Esophagus muscularis mucosa (tissue), 4 donors: ENCODE measurements around the gene ANKRD44. TPM values are rescaled to one million over a fixed set of nuclear protein-coding genes. Genes with fewer than 3 reads are reported as not detected.

ENCODE experiments used
- DNase-seq: peaks from one replicate; pipeline ENCODE4 v3.0.0-alpha.2; 2017; ENCODE audit errors: extremely low spot score
- H3K27ac ChIP-seq, 4 donors: fragments of 200-600 bp; sonication (generic); replicated peaks in 1 of 4; 1 replicate in 3 of 4; 2 replicates in 1 of 4; pipeline ENCODE4 v1.5.1; 2016 to 2019; ENCODE audit warnings: mild to moderate bottlenecking in 1 of 4
- H3K27me3 ChIP-seq, 4 donors: fragments of 200-600 bp; sonication (generic); one replicate each; pipeline versions ENCODE4 v1.5.1 to v1.6.0; 2016 to 2019
- H3K36me3 ChIP-seq, 4 donors: fragments of 200-600 bp; sonication (generic); one replicate each; pipeline ENCODE4 v1.5.1; 2016 to 2019
- H3K4me1 ChIP-seq, 4 donors: fragments of 200-600 bp; sonication (generic); one replicate each; pipeline ENCODE4 v1.5.1; 2016 to 2019
- H3K4me3 ChIP-seq, 4 donors: fragments of 200-600 bp; sonication (generic); 1 replicate in 2 of 4; 2 replicates in 2 of 4; pipeline ENCODE4 v1.5.1; 2016 to 2019; ENCODE audit warnings: mild to moderate bottlenecking in 4 of 4, moderate library complexity in 1 of 4
- H3K9me3 ChIP-seq, 4 donors: fragments of 200-600 bp; sonication (generic); 1 replicate in 3 of 4; 2 replicates in 1 of 4; pipeline ENCODE4 v1.5.1; 2016 to 2019
- CTCF ChIP-seq, 3 experiments: fragments of 200-600 bp in 2 of 3; fragments of 450-650 bp in 1 of 3; sonication (generic) in 2 of 3; IDR thresholded peaks; one replicate each; pipeline ENCODE4 v1.5.1; 2017 to 2019; ENCODE audit warnings: antibody characterized with exemption in 3 of 3, mild to moderate bottlenecking in 2 of 3, moderate library complexity in 1 of 3
- EP300 ChIP-seq: sonication (generic); formaldehyde crosslinking; IDR thresholded peaks from one replicate; pipeline ENCODE4 v1.6.1; 2017; ENCODE audit warnings: antibody characterized with exemption
- POLR2A ChIP-seq: fragments of 450-650 bp; IDR thresholded peaks from one replicate; pipeline ENCODE4 v1.6.1; 2017; ENCODE audit warnings: antibody characterized with exemption, moderate library complexity, mild to moderate bottlenecking, low read depth
- POLR2AphosphoS5 ChIP-seq, 2 donors: sonication (generic); formaldehyde crosslinking; IDR thresholded peaks; one replicate each; pipeline ENCODE4 v1.6.1; 2017; ENCODE audit warnings: antibody characterized with exemption in 2 of 2
- WGBS: methylation state at CpG from one replicate; pipeline ENCODE4 v1.1.5; 2018; 5-methylcytosine and 5-hydroxymethylcytosine counted together
- intact Hi-C: fragments of 100-400 bp; cut with DNase I; formaldehyde crosslinking; loops from one replicate; pipeline ENCODE4 v1.15.1; 2023
- total RNA-seq, 4 donors: library from RNA; depleted of rRNA; stranded (reverse); fragments of >200 nt; gene quantifications; one replicate each; pipeline versions ENCODE4 v1.1.0 to v1.2.1, GENCODE V29; 2016

The ANKRD44 gene
- total RNA-seq, 4 donors from 2014 or later = 41.4 to 76.6 (median 48.1) TPM

- TF ChIP-seq POLR2AphosphoS5 (IDR thresholded peaks at IDR 0.05) (no peak), EP300 (no peak), POLR2A (no peak), CTCF (IDR thresholded peaks at IDR 0.05) (no peak)
- no peak for DNase-seq
- intact Hi-C loops = no loop called here
- Histone ChIP-seq H3K4me1 (peaks cover 5 to 44% (median 37%) of the 10 kb centered on the region in 4 donors), H3K9me3 (no peaks in the 10 kb centered on the region), H3K36me3 (no peaks in the 10 kb centered on the region), H3K27me3 (no peaks in the 10 kb centered on the region), H3K27ac (no peak overlapping the region), H3K4me3 (no peak overlapping the region)
- 91% methylated on average over 3 of the region's 3 CpGs for WGBS
These were observed 25.2 kb downstream of the ANKRD44 start for GRCh38 chr2:197285361-197285760.

GRCh38 chr2:197284956-197285355 lies 25.6 kb downstream of the ANKRD44 start:
- intact Hi-C loops = no loop called here

GRCh38 chr2:197281421-197281820 lies 29.2 kb downstream of the ANKRD44 start:
- WGBS = 47% methylated on average over 2 of the region's 2 CpGs
- Histone ChIP-seq H3K36me3 (no peaks in the 10 kb centered on the region), H3K4me3 (no peak overlapping the region), H3K27me3 (no peaks in the 10 kb centered on the region), H3K27ac (no peak overlapping the region), H3K9me3 (no peaks in the 10 kb centered on the region), H3K4me1 (peaks cover 15 to 49% (median 41%) of the 10 kb centered on the region in 4 donors)
- intact Hi-C loops = no loop called here
- TF ChIP-seq POLR2AphosphoS5 (IDR thresholded peaks at IDR 0.05) = no peak
- TF ChIP-seq EP300 = no peak
- no peak for TF ChIP-seq POLR2A
- TF ChIP-seq CTCF (IDR thresholded peaks at IDR 0.05) = no peak
- no peak for DNase-seq

More at GRCh38 chr2:197284956-197285355, 25.6 kb downstream of the ANKRD44 start:
- Histone ChIP-seq H3K27ac (no peak overlapping the region), H3K9me3 (no peaks in the 10 kb centered on the region), H3K36me3 (no peaks in the 10 kb centered on the region), H3K27me3 (no peaks in the 10 kb centered on the region), H3K4me1 (peaks cover 8 to 48% (median 41%) of the 10 kb centered on the region in 4 donors), H3K4me3 (no peak overlapping the region)
- no peak for TF ChIP-seq CTCF (IDR thresholded peaks at IDR 0.05)
- TF ChIP-seq POLR2A = no peak
- no peak for TF ChIP-seq POLR2AphosphoS5 (IDR thresholded peaks at IDR 0.05)
- TF ChIP-seq EP300 = no peak
- DNase-seq = no peak

- peaks cover 15 to 38% (median 33%) of the 10 kb centered on the region in 4 donors for H3K4me1 ChIP-seq
- WGBS = 78% methylated on average over 13 of the region's 13 CpGs
- no peak overlapping the region for H3K27ac ChIP-seq
- no peak overlapping the region for H3K4me3 ChIP-seq
- H3K9me3 ChIP-seq = no peaks in the 10 kb centered on the region
- no peak for TF ChIP-seq POLR2A
- no peak for TF ChIP-seq EP300
- no peak for TF ChIP-seq CTCF (IDR thresholded peaks at IDR 0.05)
- TF ChIP-seq POLR2AphosphoS5 (IDR thresholded peaks at IDR 0.05) = no peak
- no peaks in the 10 kb centered on the region for H3K36me3 ChIP-seq
- intact Hi-C loops = no loop called here
- no peaks in the 10 kb centered on the region for H3K27me3 ChIP-seq
- DNase-seq = no peak
These were observed 30.4 kb downstream of the ANKRD44 start for GRCh38 chr2:197280015-197280702.
